ENCODE results near the gene GFRA1.

DNA sequence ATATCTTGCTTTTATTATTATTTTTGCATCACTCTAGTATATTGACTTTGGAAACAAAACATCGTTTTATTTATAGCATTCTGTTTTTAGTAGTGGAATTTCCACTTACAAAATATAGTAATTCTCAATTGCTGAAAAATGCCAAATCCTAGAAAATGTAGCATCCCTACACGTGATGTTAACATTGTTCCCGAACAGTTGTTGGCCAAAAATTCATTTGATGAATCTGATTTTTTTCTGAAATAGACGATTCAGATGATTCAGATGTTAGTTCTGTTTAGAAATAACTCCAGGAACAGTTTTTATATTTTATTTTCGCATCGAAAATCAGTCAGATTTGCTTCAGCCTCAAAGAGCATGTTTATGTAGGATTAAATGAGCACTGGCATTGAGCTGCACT, 122.4 kb downstream of the GFRA1 start:
- TF ChIP-seq EZH2 (IDR thresholded peaks at IDR 0.05; ENCODE audit: borderline replicate concordance, low read depth, low read length, severe bottlenecking) (no peak), CTCF (IDR thresholded peaks at IDR 0.05; ENCODE audit: borderline replicate concordance, extremely low read depth, low read length, poor library complexity, severe bottlenecking) (no peak)
